Left lung (tissue), 10 donors: ENCODE measurements around the gene KCNT1. TPM values are rescaled to one million over a fixed set of nuclear protein-coding genes. Genes with fewer than 3 reads are reported as not detected.
A peak's percentile ranks its signal among the peaks of the same experiment; 100 is the strongest.

Experiments used
- ATAC-seq: fragments of 200-7000 bp; cut with Tn5 transposase; one replicate; pipeline ENCODE4 v1.9.1; 2020; ENCODE audit warnings: moderate library complexity
- DNase-seq, 4 donors: peaks; one replicate each; pipeline ENCODE4 v3.0.0-alpha.2; 2013 to 2020
- H3K27ac ChIP-seq, 2 donors: fragments of 200-600 bp; sonication (generic) in 1 of 2; one replicate each; pipeline versions ENCODE4 v1.5.0 to v1.8.0; 2020 to 2021
- H3K27me3 ChIP-seq, 2 donors: fragments of 200-600 bp; sonication (generic) in 1 of 2; one replicate each; pipeline versions ENCODE4 v1.5.0 to v1.8.0; 2020 to 2021
- H3K36me3 ChIP-seq, 2 donors: fragments of 200-600 bp; sonication (generic) in 1 of 2; one replicate each; pipeline versions ENCODE4 v1.5.0 to v1.8.0; 2020 to 2021
- H3K4me1 ChIP-seq, 2 donors: fragments of 200-600 bp; one replicate each; pipeline ENCODE4 v1.8.0; 2021
- H3K4me3 ChIP-seq, 2 donors: fragments of 200-600 bp; sonication (generic) in 1 of 2; one replicate each; pipeline versions ENCODE4 v1.5.0 to v1.8.0; 2020 to 2021; ENCODE audit warnings: mild to moderate bottlenecking in 1 of 2
- H3K9me3 ChIP-seq, 2 donors: fragments of 200-600 bp; sonication (generic) in 1 of 2; one replicate each; pipeline versions ENCODE4 v1.5.0 to v1.8.0; 2020 to 2021
- intact Hi-C, 2 donors: fragments of 100-400 bp; cut with DNase I; formaldehyde crosslinking; loops; one replicate each; pipeline versions ENCODE4 v1.11.2 to v1.14.2; 2022
- polyA plus RNA-seq, 6 donors: library from polyadenylated mRNA; unstranded; fragments of 120-200 nt; gene quantifications; one replicate each; pipeline ENCODE4 v1.2.1, GENCODE V29; 2013; ENCODE audit not compliant: insufficient read length in 6 of 6
- total RNA-seq, 2 donors: library from RNA; stranded (reverse); fragmentation: NEBNext Ultra II Directional; extraction: Animal tissue kit (Norgen Biotek cat#: 25700); gene quantifications; one replicate each; pipeline ENCODE4 v1.2.1, GENCODE V29; 2021
- TF ChIP-seq, protein P1 (sequence below), 2 donors: fragments of 200-600 bp; sonication (generic) in 1 of 2; IDR thresholded peaks; one replicate each; pipeline versions ENCODE4 v1.5.0 to v1.8.0; 2021; ENCODE audit warnings: antibody characterized with exemption in 2 of 2
- donor health status: DM: no; HTN: yes; CAD: no.
- donor health status: DM: no; HTN: no; CAD: no.

KCNT1 gene
- total and polyA plus RNA-seq, 8 donors = 0.26 to 0.89 (median 0.41) TPM

DNA sequence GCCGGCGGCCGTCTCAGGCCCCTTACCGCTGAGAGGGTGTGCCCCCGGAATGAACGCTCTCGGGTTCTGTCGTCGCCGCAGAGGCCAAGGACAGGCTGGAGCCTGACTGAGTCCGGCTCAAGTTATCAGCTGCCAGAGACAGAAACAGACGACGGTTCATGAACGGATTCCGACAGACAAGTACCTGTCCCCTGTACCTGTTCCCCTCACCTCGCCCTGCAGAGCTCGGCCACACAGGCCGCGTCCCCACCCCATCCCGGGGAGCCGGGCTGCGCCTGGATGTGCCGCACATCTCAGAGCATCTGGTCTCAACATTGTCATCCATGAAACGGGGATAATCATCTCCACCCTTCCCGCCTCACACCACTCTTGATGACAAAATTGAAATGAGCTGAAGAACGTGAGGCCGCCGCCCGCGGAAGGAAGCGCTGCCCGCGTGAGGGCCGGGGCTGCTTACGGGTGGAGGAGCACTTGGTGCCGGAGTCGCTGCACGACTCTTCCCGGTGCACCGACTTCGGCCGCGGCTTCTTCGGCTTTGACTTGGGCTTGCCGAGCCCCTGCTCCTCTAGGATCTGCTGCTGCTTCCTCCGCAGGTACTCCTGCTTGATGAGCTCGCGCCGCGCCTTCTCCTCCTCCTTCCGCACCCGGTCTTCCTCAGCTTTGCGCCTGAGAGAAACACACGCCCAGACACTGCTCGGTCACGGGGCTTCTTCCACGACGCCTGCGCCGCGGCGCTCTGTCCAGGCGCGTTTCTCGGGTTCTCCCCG lies 116.1 kb downstream of the KCNT1 start:
- peaks cover 0 to 99% of the 10 kb centered on the region in 2 donors for H3K36me3 ChIP-seq
- intact Hi-C loops = no loop called here
- ATAC-seq = no peak

GRCh38 chr9:135818718-135819475 lies 116.9 kb downstream of the KCNT1 start:
- Histone ChIP-seq H3K4me1 (no peaks in the 10 kb centered on the region), H3K36me3 (peaks cover 0 to 100% of the 10 kb centered on the region in 2 donors), H3K27me3 (no peaks in the 10 kb centered on the region), H3K4me3 (no peak overlapping the region), H3K9me3 (no peaks in the 10 kb centered on the region), H3K27ac (no peak overlapping the region)
- intact Hi-C loops = no loop called here
- DNase-seq = peak in 1 of 4 donors; percentile 77
- TF ChIP-seq, protein P1, sequence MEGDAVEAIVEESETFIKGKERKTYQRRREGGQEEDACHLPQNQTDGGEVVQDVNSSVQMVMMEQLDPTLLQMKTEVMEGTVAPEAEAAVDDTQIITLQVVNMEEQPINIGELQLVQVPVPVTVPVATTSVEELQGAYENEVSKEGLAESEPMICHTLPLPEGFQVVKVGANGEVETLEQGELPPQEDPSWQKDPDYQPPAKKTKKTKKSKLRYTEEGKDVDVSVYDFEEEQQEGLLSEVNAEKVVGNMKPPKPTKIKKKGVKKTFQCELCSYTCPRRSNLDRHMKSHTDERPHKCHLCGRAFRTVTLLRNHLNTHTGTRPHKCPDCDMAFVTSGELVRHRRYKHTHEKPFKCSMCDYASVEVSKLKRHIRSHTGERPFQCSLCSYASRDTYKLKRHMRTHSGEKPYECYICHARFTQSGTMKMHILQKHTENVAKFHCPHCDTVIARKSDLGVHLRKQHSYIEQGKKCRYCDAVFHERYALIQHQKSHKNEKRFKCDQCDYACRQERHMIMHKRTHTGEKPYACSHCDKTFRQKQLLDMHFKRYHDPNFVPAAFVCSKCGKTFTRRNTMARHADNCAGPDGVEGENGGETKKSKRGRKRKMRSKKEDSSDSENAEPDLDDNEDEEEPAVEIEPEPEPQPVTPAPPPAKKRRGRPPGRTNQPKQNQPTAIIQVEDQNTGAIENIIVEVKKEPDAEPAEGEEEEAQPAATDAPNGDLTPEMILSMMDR (IDR thresholded peaks at IDR 0.05) = no peak
- no peak for ATAC-seq

More for the DNA sequence above, 116.1 kb downstream of the KCNT1 start:
- Histone ChIP-seq H3K27ac (no peak overlapping the region), H3K27me3 (no peaks in the 10 kb centered on the region), H3K9me3 (no peaks in the 10 kb centered on the region), H3K4me1 (no peaks in the 10 kb centered on the region), H3K4me3 (no peak overlapping the region)
- peak in 1 of 4 donors; percentile 70 for DNase-seq
- TF ChIP-seq, protein P1 (IDR thresholded peaks at IDR 0.05) = no peak

GRCh38 chr9:135819905-135820304 lies 117.9 kb downstream of the KCNT1 start:
- TF ChIP-seq, protein P1 (IDR thresholded peaks at IDR 0.05) = no peak
- no peaks in the 10 kb centered on the region for H3K9me3 ChIP-seq
- ATAC-seq (no peak), DNase-seq (no peak)
- H3K4me1 ChIP-seq = no peaks in the 10 kb centered on the region
- H3K27ac ChIP-seq = no peak overlapping the region
- peaks cover 0 to 99% of the 10 kb centered on the region in 2 donors for H3K36me3 ChIP-seq
- intact Hi-C loops = no loop called here
- H3K27me3 ChIP-seq = no peaks in the 10 kb centered on the region
- H3K4me3 ChIP-seq = no peak overlapping the region

DNA sequence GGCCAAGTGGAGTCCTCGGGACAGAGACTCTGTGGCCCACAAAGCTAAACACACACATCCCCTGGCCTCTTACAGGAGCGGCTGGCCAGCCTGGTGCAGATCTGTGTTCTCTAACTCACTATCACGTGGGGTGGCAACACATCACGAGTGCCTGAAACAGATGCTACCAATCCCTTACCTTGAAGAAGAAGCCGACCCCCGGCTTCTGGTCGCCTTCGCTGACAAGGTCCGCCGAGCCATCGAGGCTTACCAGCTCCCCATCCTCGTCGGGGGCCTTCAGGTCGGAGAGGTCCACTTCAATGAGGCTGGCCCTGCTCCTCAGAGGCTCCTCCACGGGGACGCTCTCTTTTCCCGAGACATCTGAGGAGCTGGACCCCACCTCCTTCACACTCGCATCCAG lies 118.7 kb downstream of the KCNT1 start:
- Histone ChIP-seq H3K9me3 (no peaks in the 10 kb centered on the region), H3K27me3 (no peaks in the 10 kb centered on the region), H3K36me3 (peaks cover 0 to 93% of the 10 kb centered on the region in 2 donors), H3K4me3 (no peak overlapping the region), H3K27ac (no peak overlapping the region), H3K4me1 (no peaks in the 10 kb centered on the region)
- intact Hi-C loops = no loop called here
- ATAC-seq (no peak), DNase-seq (peak in 1 of 4 donors; percentile 68)
- TF ChIP-seq, protein P1 (IDR thresholded peaks at IDR 0.05) = no peak

DNA sequence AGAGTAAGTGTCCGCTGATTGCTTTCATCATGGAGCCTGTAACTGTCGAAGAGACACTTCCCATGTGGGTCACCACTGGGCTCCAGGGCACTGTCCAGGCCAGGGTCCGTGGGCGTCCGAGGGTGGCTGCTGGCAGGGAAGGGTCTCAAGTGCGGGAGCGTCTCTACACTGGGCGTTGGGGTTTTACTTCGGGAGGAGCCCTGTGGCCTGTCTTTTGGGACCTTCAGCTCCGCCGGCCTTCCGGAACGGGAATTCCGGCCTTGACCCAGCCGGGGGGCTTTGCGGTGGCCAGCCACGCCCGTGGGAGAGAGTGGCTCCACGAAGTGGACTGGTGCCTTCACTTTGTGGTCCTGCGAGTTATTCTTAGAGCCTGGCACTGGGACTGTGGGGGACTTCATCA lies 119.1 kb downstream of the KCNT1 start:
- DNase-seq = no peak
- TF ChIP-seq, protein P1 (IDR thresholded peaks at IDR 0.05) = no peak

More for the DNA sequence above, 119.1 kb downstream of the KCNT1 start:
- Histone ChIP-seq H3K36me3 (peaks cover 0 to 93% of the 10 kb centered on the region in 2 donors), H3K27me3 (no peaks in the 10 kb centered on the region), H3K4me3 (no peak overlapping the region), H3K9me3 (no peaks in the 10 kb centered on the region), H3K4me1 (no peaks in the 10 kb centered on the region), H3K27ac (no peak overlapping the region)
- no peak for ATAC-seq
- intact Hi-C loops = no loop called here
